HuH-7.5 (cell line): Measurements from ENCODE around the gene INHBB.

ENCODE experiments used
- DNase-seq: peaks from one replicate; pipeline ENCODE4 v3.0.0; 2011; ENCODE audit warnings: low spot score

The INHBB gene

DNA sequence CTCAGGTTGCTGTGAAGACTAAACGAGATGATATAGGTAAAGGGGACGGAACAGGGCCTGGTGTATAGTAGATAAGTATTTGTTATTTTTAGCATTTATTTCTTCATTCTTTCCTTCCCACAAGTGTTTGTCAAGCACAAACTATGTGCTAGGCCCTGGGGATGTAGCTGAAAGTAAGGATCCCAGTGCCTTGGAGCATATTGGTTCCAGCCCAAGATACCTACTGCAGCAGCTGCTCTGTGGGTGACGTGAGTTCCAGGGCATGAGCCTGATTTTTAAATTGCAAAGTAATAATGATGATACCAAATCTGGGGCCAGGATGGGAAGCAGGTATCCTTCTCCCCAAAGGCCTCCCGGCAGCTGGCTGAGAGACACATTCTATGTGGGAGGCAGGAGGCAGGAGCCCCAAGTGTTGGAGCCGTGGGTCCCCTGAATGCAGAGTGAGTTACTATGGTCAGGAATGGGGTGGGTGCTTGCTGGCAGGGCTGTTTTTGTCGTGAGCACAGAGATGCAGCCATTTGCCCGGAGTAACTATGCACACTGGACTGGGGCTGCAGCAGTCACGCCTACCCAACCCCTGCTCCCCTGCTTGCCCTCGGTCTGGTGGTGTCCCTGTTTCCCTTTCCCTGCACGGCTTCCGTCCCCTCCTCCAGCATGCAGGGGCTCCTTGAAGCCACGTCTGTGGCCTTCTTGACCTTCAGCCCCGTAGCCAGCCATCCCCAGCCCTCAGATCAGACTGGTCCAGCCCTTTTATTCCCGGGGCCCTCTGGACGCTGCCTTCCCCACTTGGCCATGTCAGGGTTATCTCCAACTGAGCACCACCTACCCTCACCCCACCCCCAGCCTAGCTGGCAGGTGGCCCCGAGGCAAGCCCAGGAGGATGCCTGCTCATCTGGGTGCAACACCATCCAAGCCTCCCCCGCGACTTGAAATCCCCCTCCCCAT lies 52.4 kb downstream of the INHBB start:
- DNase-seq: no peak

DNA sequence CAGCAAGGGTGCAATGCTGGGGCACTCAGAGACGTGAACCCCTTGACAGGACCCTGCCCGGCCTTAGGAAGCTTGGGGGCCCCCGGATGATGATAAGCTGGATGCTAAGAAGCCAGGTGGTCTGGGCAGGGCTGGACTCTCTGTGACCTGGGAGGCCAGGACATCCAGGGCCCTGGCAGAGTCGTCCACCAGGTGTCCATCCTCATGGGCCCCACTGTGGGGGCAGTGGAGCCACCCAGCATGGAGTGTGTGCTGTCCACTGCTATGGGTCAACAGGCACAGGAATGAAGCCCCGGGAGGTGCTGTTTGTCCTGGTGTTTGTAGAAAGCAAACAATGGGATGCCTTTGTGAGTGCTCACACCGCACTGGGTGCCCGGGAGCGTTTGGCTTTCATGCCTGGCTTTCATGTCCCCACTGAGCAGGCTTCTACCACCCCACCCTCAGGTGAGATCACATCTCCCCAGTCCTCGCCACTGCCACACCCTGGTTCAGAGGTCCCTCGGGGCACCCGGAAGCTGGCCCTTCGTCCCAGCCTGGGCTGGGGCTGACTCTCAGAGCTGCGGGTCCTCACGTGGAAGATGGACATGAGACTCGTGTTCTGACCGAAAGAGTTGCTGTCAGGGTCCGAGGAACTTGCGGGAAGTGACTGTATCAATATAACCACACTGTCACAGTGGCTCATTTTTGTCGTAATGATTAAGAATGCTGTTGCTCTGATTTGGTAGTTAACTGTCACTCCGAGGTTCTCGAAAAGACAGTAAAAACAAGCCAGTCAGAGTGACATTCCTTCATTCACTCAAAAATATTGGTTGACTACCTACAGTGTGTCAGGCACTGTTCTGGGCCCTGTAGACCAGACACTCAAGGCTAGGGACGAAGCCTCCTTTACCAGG lies 53.3 kb downstream of the INHBB start:
- DNase-seq: peak; percentile 59

- DNase-seq: no peak
These were observed 53.9 kb downstream of the INHBB start for GRCh38 chr2:120399889-120400240.

GRCh38 chr2:120400551-120400950 lies 54.6 kb downstream of the INHBB start:
- DNase-seq: no peak
